Glutamatergic neuron (in vitro differentiated cells): ENCODE data around the gene ENPP1. TPM values are rescaled to one million over a fixed set of nuclear protein-coding genes. Genes with fewer than 3 reads are reported as not detected.

Experiments used
- DNase-seq: peaks from one replicate; pipeline ENCODE4 v3.0.0; 2022
- H3K27ac Mint-ChIP-seq: one replicate; pipeline ENCODE4 v1.8.0; 2020; ENCODE audit warnings: mild to moderate bottlenecking, mixed read lengths, inconsistent platforms; ENCODE audit not compliant: unreplicated experiment
- H3K27me3 Mint-ChIP-seq: one replicate; pipeline ENCODE4 v1.8.0; 2020; ENCODE audit warnings: mild to moderate bottlenecking, moderate library complexity, mixed read lengths, inconsistent platforms; ENCODE audit not compliant: unreplicated experiment
- H3K36me3 Mint-ChIP-seq: one replicate; pipeline ENCODE4 v1.8.0; 2020; ENCODE audit warnings: mild to moderate bottlenecking, mixed read lengths, inconsistent platforms; ENCODE audit not compliant: unreplicated experiment
- H3K4me1 Mint-ChIP-seq: one replicate; pipeline ENCODE4 v1.8.0; 2020; ENCODE audit warnings: mild to moderate bottlenecking, low read depth, mixed read lengths, inconsistent platforms; ENCODE audit not compliant: unreplicated experiment
- H3K4me3 Mint-ChIP-seq: one replicate; pipeline ENCODE4 v1.8.0; 2020; ENCODE audit warnings: mild to moderate bottlenecking, mixed read lengths, inconsistent platforms; ENCODE audit not compliant: unreplicated experiment
- H3K9me3 Mint-ChIP-seq: one replicate; pipeline ENCODE4 v1.8.0; 2020; ENCODE audit warnings: mild to moderate bottlenecking, moderate library complexity, mixed read lengths, inconsistent platforms; ENCODE audit not compliant: unreplicated experiment
- total RNA-seq: library from RNA; stranded (reverse); fragmentation: NEBNext Ultra II Directional; extraction: Animal tissue kit (Norgen Biotek cat#: 25700); gene quantifications from one replicate; pipeline ENCODE4 v1.2.1, GENCODE V29; 2021; ENCODE audit not compliant: unreplicated experiment
- TF ChIP-seq, protein P1 (sequence below): fragments of 200-600 bp; sonication (generic); IDR thresholded peaks from one replicate; pipeline ENCODE4 v1.5.0; 2021; ENCODE audit not compliant: partially characterized antibody, unreplicated experiment

The ENPP1 gene
- total RNA-seq, 1 donor from 2014 or later: 2.4 TPM

DNA sequence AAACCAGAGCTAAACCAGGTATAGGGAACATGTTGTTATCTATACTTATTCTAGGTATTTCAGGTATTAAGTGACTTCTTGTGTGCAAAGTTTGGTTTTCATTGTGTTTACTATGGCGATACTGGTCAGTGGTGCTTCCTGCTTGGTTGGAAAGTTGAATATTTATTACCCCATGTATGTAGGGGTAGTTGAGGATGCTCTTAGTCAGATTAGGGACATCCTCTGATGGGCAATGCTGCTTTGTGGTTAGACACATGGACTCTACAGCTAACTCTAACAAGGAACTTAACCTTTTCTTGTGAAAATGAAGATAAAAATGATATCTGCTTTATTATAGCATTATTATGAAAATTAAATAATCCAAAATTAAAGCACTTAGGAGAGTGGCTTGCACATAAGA lies 44.1 kb upstream of the ENPP1 start:
- Mint-ChIP-seq H3K36me3 (no peaks in the 10 kb centered on the region), H3K9me3 (no peaks in the 10 kb centered on the region), H3K27me3 (no peaks in the 10 kb centered on the region), H3K4me1 (no peaks in the 10 kb centered on the region), H3K27ac (no peak overlapping the region), H3K4me3 (no peak overlapping the region)
- no peak for DNase-seq
- TF ChIP-seq, protein P1, sequence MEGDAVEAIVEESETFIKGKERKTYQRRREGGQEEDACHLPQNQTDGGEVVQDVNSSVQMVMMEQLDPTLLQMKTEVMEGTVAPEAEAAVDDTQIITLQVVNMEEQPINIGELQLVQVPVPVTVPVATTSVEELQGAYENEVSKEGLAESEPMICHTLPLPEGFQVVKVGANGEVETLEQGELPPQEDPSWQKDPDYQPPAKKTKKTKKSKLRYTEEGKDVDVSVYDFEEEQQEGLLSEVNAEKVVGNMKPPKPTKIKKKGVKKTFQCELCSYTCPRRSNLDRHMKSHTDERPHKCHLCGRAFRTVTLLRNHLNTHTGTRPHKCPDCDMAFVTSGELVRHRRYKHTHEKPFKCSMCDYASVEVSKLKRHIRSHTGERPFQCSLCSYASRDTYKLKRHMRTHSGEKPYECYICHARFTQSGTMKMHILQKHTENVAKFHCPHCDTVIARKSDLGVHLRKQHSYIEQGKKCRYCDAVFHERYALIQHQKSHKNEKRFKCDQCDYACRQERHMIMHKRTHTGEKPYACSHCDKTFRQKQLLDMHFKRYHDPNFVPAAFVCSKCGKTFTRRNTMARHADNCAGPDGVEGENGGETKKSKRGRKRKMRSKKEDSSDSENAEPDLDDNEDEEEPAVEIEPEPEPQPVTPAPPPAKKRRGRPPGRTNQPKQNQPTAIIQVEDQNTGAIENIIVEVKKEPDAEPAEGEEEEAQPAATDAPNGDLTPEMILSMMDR: no peak

DNA sequence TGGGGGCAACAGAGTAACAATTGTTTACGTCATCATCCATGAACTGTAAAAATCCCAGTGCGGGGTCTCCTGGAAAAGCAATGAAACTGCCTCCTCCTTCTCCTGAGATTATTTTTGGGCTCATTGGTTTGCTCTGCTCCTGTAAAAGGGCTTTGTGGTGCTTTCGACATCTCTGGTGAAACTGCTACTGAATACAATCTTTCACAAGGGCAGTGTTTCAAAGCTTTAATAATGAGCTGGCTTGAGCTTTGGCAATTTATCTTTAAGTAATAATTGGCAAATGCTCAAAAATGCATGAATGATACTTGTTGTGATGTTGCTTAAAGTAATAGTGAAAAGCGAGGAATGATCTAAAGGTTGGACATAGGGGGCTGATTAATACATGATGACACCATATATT lies 43.5 kb upstream of the ENPP1 start:
- Mint-ChIP-seq H3K36me3 (no peaks in the 10 kb centered on the region), H3K4me1 (no peaks in the 10 kb centered on the region), H3K4me3 (no peak overlapping the region), H3K27ac (no peak overlapping the region), H3K27me3 (no peaks in the 10 kb centered on the region), H3K9me3 (no peaks in the 10 kb centered on the region)
- TF ChIP-seq, protein P1: no peak
- no peak for DNase-seq

DNA sequence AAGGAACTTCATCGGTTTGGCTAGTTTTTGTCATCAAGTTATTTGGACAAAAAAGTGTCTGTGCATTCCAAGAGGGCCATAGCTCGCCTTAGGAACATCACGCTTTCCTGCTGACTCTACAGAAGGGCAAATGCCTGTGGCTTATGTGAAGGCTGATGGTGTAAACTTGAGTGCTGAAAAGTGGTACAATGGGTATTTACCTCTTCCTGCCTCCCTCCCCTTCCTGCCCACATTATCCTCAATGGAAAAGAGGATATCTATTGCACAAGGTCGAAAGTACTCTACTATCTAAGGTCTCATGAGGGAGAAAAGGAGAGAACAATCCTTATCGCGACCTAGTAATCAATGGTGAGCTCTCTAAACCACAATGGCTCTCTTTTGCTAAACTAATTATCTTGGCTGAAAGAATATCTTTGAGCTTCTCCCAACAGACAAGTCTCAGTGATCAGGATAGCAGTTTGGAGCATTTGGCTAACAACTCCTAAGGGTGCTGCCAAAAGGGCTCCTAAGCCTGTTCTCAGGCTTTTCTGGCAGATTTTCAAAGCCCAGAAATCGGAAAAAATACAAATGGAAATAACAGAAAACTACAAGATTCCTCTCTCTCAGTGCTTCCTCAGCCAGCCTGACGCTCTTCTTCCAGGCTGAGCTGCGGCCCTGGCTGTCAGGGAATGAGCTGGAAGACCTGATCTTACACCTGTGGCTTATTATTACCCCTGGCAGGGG lies 42.6 kb upstream of the ENPP1 start:
- Mint-ChIP-seq H3K9me3 (no peaks in the 10 kb centered on the region), H3K27me3 (no peaks in the 10 kb centered on the region), H3K27ac (no peak overlapping the region), H3K36me3 (no peaks in the 10 kb centered on the region), H3K4me1 (no peaks in the 10 kb centered on the region), H3K4me3 (no peak overlapping the region)
- TF ChIP-seq, protein P1: no peak
- no peak for DNase-seq

DNA sequence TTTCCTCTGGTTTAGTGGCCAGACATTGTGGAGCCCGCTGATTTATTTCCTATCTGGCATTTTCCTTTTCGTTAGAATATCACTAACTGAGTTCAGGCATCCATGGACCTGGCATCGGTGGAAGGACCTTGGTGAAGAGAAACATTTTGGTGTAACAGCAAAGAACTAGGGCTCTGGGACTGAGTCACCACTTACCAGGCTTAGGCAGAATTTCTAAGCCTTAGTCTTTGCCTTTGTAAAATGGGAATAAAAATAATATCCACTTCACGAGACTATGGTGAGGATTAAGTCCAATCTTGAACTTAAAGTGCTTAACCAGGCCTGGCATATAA lies 42.0 kb upstream of the ENPP1 start:
- Mint-ChIP-seq H3K4me1 (no peaks in the 10 kb centered on the region), H3K36me3 (no peaks in the 10 kb centered on the region), H3K4me3 (no peak overlapping the region), H3K27ac (no peak overlapping the region), H3K27me3 (no peaks in the 10 kb centered on the region), H3K9me3 (peaks cover 1% of the 10 kb centered on the region)
- no peak for DNase-seq
- TF ChIP-seq, protein P1: no peak

DNA sequence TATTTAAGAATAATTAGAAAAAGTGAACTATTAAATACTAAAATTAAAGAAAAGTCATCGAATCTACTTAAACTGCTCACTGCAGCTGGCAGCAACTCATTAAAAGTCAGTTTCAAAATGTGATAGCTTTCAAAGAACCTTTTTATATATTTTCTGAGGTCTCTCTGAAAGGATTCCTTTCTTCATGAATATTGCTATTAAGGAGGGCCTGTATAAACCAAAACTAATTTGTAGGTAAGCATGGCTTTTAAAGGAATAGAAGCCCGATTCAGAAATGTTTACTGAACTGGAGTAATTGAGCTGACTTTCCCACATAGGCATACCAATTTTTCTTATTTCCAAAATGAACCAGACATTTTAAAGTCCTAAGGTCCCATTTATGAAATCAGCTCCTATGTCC lies 41.2 kb upstream of the ENPP1 start:
- TF ChIP-seq, protein P1: no peak
- H3K4me1 Mint-ChIP-seq: no peaks in the 10 kb centered on the region
- no peak overlapping the region for H3K4me3 Mint-ChIP-seq
- H3K27me3 Mint-ChIP-seq: no peaks in the 10 kb centered on the region
- H3K9me3 Mint-ChIP-seq: peaks cover 1% of the 10 kb centered on the region
- no peak for DNase-seq
- no peaks in the 10 kb centered on the region for H3K36me3 Mint-ChIP-seq
- H3K27ac Mint-ChIP-seq: no peak overlapping the region
